Ishikawa (cell line): Measurements from ENCODE around the gene GRM2.

Experiments used
- CEBPB ChIP-seq: IDR thresholded peaks from 2 replicates; pipeline ENCODE4 v1.6.1; 2012
- CREB1 ChIP-seq: IDR thresholded peaks from 2 replicates; pipeline ENCODE4 v1.6.1; 2012; ENCODE audit warnings: low read depth
- EGR1 ChIP-seq: IDR thresholded peaks from 2 replicates; pipeline ENCODE4 v1.6.1; 2012
- EP300 ChIP-seq: IDR thresholded peaks from 2 replicates; pipeline ENCODE4 v1.6.1; 2012; ENCODE audit warnings: borderline replicate concordance
- FOXM1 ChIP-seq: IDR thresholded peaks from 2 replicates; pipeline ENCODE4 v1.6.1; 2012; ENCODE audit warnings: low read depth, borderline replicate concordance
- NFIC ChIP-seq: IDR thresholded peaks from 2 replicates; pipeline ENCODE4 v1.6.1; 2012
- RAD21 ChIP-seq: IDR thresholded peaks from 2 replicates; pipeline ENCODE4 v1.6.1; 2012; ENCODE audit warnings: low read depth
- TAF1 ChIP-seq: IDR thresholded peaks from 2 replicates; pipeline ENCODE4 v1.6.1; 2012; ENCODE audit warnings: low read depth, mild to moderate bottlenecking
- TCF12 ChIP-seq: IDR thresholded peaks from 2 replicates; pipeline ENCODE4 v1.6.1; 2012; ENCODE audit warnings: low read depth
- TEAD4 ChIP-seq: IDR thresholded peaks from 2 replicates; pipeline ENCODE4 v1.6.1; 2012
- YY1 ChIP-seq: IDR thresholded peaks from 2 replicates; pipeline ENCODE4 v1.6.1; 2012; ENCODE audit warnings: low read depth
- ZBTB7A ChIP-seq: IDR thresholded peaks from 2 replicates; pipeline ENCODE4 v1.6.1; 2012; ENCODE audit warnings: low read depth
- TF ChIP-seq, protein P1 (sequence below): IDR thresholded peaks from 2 replicates; pipeline ENCODE4 v1.6.1; 2012; ENCODE audit warnings: low read depth, mild to moderate bottlenecking
- TF ChIP-seq, protein P2 (sequence below): IDR thresholded peaks from 2 replicates; pipeline ENCODE4 v1.6.1; 2012
- TF ChIP-seq, protein P3 (sequence below): IDR thresholded peaks from 2 replicates; pipeline ENCODE4 v1.6.1; 2012

GRM2 gene

DNA sequence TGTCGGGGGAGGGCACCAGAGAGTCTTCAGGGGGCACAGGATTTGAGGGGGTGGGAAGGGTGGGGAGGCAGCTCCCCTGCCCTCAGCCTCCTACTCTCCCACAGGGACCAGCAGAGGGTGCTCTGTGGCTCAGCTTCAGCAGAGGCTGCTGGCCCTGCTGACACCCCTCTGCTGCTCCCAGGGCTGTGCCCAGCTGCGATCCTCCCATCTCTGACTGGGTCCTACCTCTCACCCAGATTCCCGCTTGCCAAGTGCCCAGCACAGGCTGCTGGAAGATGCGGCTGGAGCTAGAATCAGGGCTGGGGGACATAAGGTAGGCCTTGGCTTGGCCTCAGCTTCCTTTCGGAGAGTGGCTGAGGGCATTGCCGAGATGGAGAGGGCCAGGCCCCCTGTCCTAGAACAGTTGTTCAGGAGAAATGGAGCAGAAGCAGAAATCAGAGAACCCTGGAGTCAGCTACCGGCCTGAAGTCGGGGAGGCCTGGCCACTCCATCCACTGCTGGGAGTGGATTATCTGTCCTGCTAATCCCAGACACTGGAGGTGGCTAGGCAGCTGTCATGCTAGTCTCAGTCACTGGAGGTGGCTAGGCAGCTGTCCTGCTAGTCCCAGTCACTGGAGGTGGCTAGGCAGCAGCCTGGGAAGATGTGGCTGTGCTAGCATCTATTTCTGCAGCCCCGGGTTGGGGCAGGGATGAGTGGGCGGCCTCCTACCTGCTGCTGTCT, 3.9 kb downstream of the GRM2 start:
- no peak for TF ChIP-seq ZBTB7A
- no peak for TF ChIP-seq YY1
- TF ChIP-seq, protein P1, sequence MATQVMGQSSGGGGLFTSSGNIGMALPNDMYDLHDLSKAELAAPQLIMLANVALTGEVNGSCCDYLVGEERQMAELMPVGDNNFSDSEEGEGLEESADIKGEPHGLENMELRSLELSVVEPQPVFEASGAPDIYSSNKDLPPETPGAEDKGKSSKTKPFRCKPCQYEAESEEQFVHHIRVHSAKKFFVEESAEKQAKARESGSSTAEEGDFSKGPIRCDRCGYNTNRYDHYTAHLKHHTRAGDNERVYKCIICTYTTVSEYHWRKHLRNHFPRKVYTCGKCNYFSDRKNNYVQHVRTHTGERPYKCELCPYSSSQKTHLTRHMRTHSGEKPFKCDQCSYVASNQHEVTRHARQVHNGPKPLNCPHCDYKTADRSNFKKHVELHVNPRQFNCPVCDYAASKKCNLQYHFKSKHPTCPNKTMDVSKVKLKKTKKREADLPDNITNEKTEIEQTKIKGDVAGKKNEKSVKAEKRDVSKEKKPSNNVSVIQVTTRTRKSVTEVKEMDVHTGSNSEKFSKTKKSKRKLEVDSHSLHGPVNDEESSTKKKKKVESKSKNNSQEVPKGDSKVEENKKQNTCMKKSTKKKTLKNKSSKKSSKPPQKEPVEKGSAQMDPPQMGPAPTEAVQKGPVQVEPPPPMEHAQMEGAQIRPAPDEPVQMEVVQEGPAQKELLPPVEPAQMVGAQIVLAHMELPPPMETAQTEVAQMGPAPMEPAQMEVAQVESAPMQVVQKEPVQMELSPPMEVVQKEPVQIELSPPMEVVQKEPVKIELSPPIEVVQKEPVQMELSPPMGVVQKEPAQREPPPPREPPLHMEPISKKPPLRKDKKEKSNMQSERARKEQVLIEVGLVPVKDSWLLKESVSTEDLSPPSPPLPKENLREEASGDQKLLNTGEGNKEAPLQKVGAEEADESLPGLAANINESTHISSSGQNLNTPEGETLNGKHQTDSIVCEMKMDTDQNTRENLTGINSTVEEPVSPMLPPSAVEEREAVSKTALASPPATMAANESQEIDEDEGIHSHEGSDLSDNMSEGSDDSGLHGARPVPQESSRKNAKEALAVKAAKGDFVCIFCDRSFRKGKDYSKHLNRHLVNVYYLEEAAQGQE: no peak
- no peak for TF ChIP-seq CEBPB
- TF ChIP-seq TCF12: no peak
- TF ChIP-seq EP300: no peak
- TF ChIP-seq TEAD4: no peak
- no peak for TF ChIP-seq EGR1
- no peak; the same call in 1 of the 2 replicates for TF ChIP-seq RAD21
- TF ChIP-seq CREB1: no peak

DNA sequence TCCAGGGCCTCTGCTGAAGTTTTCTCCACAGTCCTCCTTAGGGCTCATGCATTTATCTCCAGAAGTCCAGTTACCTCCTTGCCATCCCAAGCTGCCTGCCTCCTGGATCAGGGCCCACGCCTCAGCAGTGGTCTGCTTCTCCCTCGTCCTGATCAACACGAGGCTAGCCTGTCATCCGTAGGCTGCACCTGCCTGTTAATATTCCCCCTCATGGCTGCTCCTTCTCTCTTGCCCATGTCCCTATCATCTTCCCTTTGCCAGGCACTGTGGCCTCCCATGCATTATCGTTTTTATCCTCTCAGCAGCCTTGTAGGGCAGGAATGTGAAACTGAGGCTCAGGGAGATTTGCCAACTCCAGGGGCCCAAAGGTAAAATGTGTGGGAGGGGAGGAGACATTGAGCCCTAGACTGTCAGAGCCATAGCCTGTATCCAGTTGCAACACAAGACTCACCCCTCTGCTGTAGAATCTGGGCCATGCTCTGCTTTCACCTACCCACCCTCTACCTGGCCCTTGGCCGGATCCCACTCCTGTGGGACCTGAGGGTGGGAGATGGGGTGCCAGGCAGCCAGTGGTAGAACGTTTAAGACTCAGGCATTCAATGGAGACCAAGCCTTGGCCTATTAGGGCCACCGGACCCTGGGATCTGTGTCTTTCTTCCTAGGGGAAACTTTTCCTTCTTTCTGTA, 4.6 kb downstream of the GRM2 start:
- TF ChIP-seq FOXM1 (no peak), TAF1 (no peak)
- TF ChIP-seq, protein P2, sequence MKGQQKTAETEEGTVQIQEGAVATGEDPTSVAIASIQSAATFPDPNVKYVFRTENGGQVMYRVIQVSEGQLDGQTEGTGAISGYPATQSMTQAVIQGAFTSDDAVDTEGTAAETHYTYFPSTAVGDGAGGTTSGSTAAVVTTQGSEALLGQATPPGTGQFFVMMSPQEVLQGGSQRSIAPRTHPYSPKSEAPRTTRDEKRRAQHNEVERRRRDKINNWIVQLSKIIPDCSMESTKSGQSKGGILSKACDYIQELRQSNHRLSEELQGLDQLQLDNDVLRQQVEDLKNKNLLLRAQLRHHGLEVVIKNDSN: no peak

DNA sequence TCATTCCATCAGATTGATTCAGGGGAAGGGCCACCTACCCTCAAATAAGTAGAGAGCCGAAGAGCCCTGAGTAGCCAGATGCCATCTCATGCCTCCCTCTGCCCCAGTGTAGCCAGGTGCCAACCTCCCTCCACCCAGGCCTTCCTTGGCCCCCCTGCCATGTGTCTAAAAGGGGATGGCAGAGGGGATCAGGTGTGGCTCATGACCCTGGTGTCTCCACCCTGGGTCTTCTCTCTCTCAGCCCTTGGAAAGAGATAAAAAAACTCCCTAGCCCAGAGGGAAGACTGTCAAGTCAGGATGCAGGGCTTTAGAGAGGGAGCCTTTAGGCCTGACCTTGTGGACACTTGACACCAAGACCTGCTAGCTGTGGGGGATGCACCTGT, 5.2 kb downstream of the GRM2 start:
- no peak for TF ChIP-seq RAD21
- TF ChIP-seq, protein P1: no peak
- TF ChIP-seq EGR1: no peak
- TF ChIP-seq, protein P2: no peak
- TF ChIP-seq, protein P3, sequence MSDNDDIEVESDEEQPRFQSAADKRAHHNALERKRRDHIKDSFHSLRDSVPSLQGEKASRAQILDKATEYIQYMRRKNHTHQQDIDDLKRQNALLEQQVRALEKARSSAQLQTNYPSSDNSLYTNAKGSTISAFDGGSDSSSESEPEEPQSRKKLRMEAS: no peak
- TF ChIP-seq CREB1: no peak
- TF ChIP-seq CEBPB: no peak
- TF ChIP-seq EP300: no peak
- TF ChIP-seq YY1: no peak
- TF ChIP-seq TAF1: no peak
- TF ChIP-seq NFIC: no peak
- TF ChIP-seq ZBTB7A: no peak
- TF ChIP-seq TEAD4: no peak
- no peak for TF ChIP-seq FOXM1
- no peak for TF ChIP-seq TCF12

DNA sequence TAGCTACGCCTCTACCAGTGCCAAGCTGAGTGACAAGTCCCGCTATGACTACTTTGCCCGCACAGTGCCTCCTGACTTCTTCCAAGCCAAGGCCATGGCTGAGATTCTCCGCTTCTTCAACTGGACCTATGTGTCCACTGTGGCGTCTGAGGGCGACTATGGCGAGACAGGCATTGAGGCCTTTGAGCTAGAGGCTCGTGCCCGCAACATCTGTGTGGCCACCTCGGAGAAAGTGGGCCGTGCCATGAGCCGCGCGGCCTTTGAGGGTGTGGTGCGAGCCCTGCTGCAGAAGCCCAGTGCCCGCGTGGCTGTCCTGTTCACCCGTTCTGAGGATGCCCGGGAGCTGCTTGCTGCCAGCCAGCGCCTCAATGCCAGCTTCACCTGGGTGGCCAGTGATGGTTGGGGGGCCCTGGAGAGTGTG, 5.7 kb downstream of the GRM2 start:
- TF ChIP-seq EGR1 (no peak), CEBPB (no peak), EP300 (no peak), TEAD4 (no peak), ZBTB7A (no peak), TCF12 (no peak), TAF1 (no peak), NFIC (no peak), FOXM1 (no peak), RAD21 (no peak), CREB1 (no peak)
- TF ChIP-seq, protein P3: no peak

DNA sequence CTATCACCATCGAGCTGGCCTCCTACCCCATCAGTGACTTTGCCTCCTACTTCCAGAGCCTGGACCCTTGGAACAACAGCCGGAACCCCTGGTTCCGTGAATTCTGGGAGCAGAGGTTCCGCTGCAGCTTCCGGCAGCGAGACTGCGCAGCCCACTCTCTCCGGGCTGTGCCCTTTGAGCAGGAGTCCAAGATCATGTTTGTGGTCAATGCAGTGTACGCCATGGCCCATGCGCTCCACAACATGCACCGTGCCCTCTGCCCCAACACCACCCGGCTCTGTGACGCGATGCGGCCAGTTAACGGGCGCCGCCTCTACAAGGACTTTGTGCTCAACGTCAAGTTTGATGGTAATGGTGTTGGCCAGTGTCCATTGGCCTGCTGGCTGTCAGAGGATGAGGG, 6.1 kb downstream of the GRM2 start:
- TF ChIP-seq EP300 (no peak), NFIC (no peak), ZBTB7A (no peak), TEAD4 (no peak), CREB1 (no peak), TCF12 (no peak), CEBPB (no peak), YY1 (no peak)
- TF ChIP-seq, protein P1: no peak
- TF ChIP-seq, protein P2: no peak
- TF ChIP-seq, protein P3: no peak
